MCF 10A (cell line): Measurements from ENCODE around the gene ZFC3H1. TPM values are rescaled to one million over a fixed set of nuclear protein-coding genes. Genes with fewer than 3 reads are reported as not detected.

Source experiments
- BruUV-seq: library from RNA; stranded (reverse); fragments of 400-500 nt; replicated peaks from 2 replicates; lab custom pipeline; 2021; lab: Mats Ljungman, UMichigan
- CTCF ChIA-PET: fragments of 300-600 bp; sonication (Branson Sonifier 250); formaldehyde crosslinking; extraction: SDS; loops from one replicate; lab custom pipeline; 2021; ENCODE audit warnings: antibody characterized with exemption, inconsistent platforms; lab: Yijun Ruan, JAX
- POLR2A ChIA-PET: fragments of 300-600, 350-650 bp; sonication (Branson Sonifier 250); formaldehyde crosslinking; extraction: SDS; loops from one replicate; lab custom pipeline; 2020; ENCODE audit warnings: antibody characterized with exemption, inconsistent platforms; lab: Yijun Ruan, JAX
- DNase-seq: peaks from one replicate; pipeline ENCODE4 v3.0.0-alpha.2; 2018; ENCODE audit not compliant: unreplicated experiment
- H3K27ac Mint-ChIP-seq: one replicate; pipeline ENCODE4 v1.8.0; 2022; ENCODE audit warnings: mild to moderate bottlenecking, low read depth, mixed read lengths; ENCODE audit not compliant: unreplicated experiment
- H3K27me3 Mint-ChIP-seq: one replicate; pipeline ENCODE4 v1.8.0; 2022; ENCODE audit warnings: mixed read lengths; ENCODE audit not compliant: insufficient read depth, unreplicated experiment
- H3K36me3 Mint-ChIP-seq: one replicate; pipeline ENCODE4 v1.8.0; 2022; ENCODE audit warnings: mild to moderate bottlenecking, moderate library complexity, mixed read lengths; ENCODE audit not compliant: insufficient read depth, unreplicated experiment
- H3K4me1 Mint-ChIP-seq: one replicate; pipeline ENCODE4 v1.8.0; 2022; ENCODE audit warnings: mixed read lengths; ENCODE audit not compliant: insufficient read depth, unreplicated experiment
- H3K4me3 Mint-ChIP-seq: one replicate; pipeline ENCODE4 v1.8.0; 2022; ENCODE audit warnings: mild to moderate bottlenecking, moderate library complexity, mixed read lengths; ENCODE audit not compliant: unreplicated experiment
- H3K9me3 Mint-ChIP-seq: one replicate; pipeline ENCODE4 v1.8.0; 2022; ENCODE audit warnings: mixed read lengths; ENCODE audit not compliant: unreplicated experiment
- intact Hi-C: fragments of 100-400 bp; cut with micrococcal nuclease; formaldehyde crosslinking; loops from 2 replicates; pipeline ENCODE4 v1.14.1; 2022
- total RNA-seq: library from RNA; stranded (reverse); gene quantifications from 2 replicates; pipeline ENCODE4 v1.2.3, GENCODE V29; 2022
- TF ChIP-seq, protein P1 (sequence below): fragments of 200-600 bp; IDR thresholded peaks from one replicate; pipeline ENCODE4 v1.8.0; 2022; ENCODE audit warnings: antibody characterized with exemption, mild to moderate bottlenecking; ENCODE audit not compliant: unreplicated experiment

The ZFC3H1 gene
- total RNA-seq, 1 experiment from 2014 or later, result 55.3 TPM

DNA sequence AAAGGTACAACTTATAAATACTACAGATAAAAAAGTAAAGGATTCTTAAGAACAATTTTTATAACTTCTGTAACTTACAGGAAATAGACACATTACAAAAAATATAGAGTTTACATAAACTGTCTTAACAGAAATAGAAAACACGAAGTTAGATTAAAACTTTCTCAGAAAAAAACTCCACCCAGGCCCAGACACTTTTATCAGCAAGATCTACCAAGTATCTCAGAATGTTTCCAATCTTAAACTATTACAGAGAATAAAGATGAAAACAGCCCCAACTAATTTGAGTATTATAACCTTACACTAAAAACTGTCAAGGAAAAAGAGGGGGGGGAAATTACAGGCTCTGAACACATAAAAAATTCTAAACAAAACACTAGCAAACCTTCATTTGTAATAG is 8.2 kb downstream of the ZFC3H1 start:
- POLR2A ChIA-PET, result interaction anchor here (3.3 kb wide), 1 partner anchor 9 kb away, joined by 19 read pairs; the partner anchor contains the start of genes THAP2 and ZFC3H1
- Mint-ChIP-seq H3K27me3 (no peaks in the 10 kb centered on the region), H3K4me3 (no peak overlapping the region)

GRCh38 chr12:71654200-71654599 is 9.4 kb downstream of the ZFC3H1 start:
- Mint-ChIP-seq H3K4me1 (peaks cover 18% of the 10 kb centered on the region), H3K36me3 (peaks cover 38% of the 10 kb centered on the region), H3K27ac (no peak overlapping the region), H3K9me3 (no peaks in the 10 kb centered on the region), H3K27me3 (no peaks in the 10 kb centered on the region), H3K4me3 (no peak overlapping the region)
- no peak for DNase-seq
- BruUV-seq, result no TSS peak
- POLR2A ChIA-PET, result interaction anchor here (0.6 to 3.3 kb wide), 4 partner anchors 10 to 127 kb away, joined by 3 to 19 read pairs (median 4); partner anchors contain the start of genes THAP2 and ZFC3H1
- intact Hi-C loops, result no loop called here
- TF ChIP-seq, protein P1, sequence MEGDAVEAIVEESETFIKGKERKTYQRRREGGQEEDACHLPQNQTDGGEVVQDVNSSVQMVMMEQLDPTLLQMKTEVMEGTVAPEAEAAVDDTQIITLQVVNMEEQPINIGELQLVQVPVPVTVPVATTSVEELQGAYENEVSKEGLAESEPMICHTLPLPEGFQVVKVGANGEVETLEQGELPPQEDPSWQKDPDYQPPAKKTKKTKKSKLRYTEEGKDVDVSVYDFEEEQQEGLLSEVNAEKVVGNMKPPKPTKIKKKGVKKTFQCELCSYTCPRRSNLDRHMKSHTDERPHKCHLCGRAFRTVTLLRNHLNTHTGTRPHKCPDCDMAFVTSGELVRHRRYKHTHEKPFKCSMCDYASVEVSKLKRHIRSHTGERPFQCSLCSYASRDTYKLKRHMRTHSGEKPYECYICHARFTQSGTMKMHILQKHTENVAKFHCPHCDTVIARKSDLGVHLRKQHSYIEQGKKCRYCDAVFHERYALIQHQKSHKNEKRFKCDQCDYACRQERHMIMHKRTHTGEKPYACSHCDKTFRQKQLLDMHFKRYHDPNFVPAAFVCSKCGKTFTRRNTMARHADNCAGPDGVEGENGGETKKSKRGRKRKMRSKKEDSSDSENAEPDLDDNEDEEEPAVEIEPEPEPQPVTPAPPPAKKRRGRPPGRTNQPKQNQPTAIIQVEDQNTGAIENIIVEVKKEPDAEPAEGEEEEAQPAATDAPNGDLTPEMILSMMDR, result no peak
- CTCF ChIA-PET, result interaction anchor here (1.0 to 1.2 kb wide), 2 partner anchors 14 to 93 kb away, joined by 3 to 4 read pairs; no protein-coding TSS in a partner anchor

More for the DNA sequence above, 8.2 kb downstream of the ZFC3H1 start:
- TF ChIP-seq, protein P1, result no peak
- no TSS peak for BruUV-seq
- CTCF ChIA-PET, result interaction anchor here (1.6 kb wide), 1 partner anchor 19 kb away, joined by 4 read pairs; no protein-coding TSS in a partner anchor
- intact Hi-C loops, result no loop called here
- H3K9me3 Mint-ChIP-seq, result no peaks in the 10 kb centered on the region
- peaks cover 37% of the 10 kb centered on the region for H3K36me3 Mint-ChIP-seq
- peaks cover 22% of the 10 kb centered on the region for H3K4me1 Mint-ChIP-seq
- no peak overlapping the region for H3K27ac Mint-ChIP-seq
- DNase-seq, result no peak

- CTCF ChIA-PET, result interaction anchor here (0.8 to 1.2 kb wide), 3 partner anchors 13 to 94 kb away, joined by 3 to 5 read pairs (median 3); no protein-coding TSS in a partner anchor
- H3K27me3 Mint-ChIP-seq, result no peaks in the 10 kb centered on the region
- TF ChIP-seq, protein P1, result no peak
- intact Hi-C loops, result no loop called here
- no peaks in the 10 kb centered on the region for H3K9me3 Mint-ChIP-seq
- DNase-seq, result no peak
- POLR2A ChIA-PET, result interaction anchor here (1.3 to 3.3 kb wide), 2 partner anchors 11 to 33 kb away, joined by 3 to 19 read pairs; partner anchors contain the start of genes THAP2, TMEM19 and ZFC3H1
- peaks cover 35% of the 10 kb centered on the region for H3K36me3 Mint-ChIP-seq
- peaks cover 12% of the 10 kb centered on the region for H3K4me1 Mint-ChIP-seq
- H3K27ac Mint-ChIP-seq, result no peak overlapping the region
- BruUV-seq, result no TSS peak
- no peak overlapping the region for H3K4me3 Mint-ChIP-seq
These were observed 10.5 kb downstream of the ZFC3H1 start for GRCh38 chr12:71653137-71653536.

- Mint-ChIP-seq H3K9me3 (no peaks in the 10 kb centered on the region), H3K4me3 (no peak overlapping the region), H3K27me3 (no peaks in the 10 kb centered on the region), H3K36me3 (peaks cover 30% of the 10 kb centered on the region), H3K27ac (no peak overlapping the region), H3K4me1 (peaks cover 12% of the 10 kb centered on the region)
- TF ChIP-seq, protein P1, result no peak
- intact Hi-C loops, result no loop called here
- ChIA-PET CTCF (interaction anchor here (0.8 to 1.2 kb wide), 2 partner anchors 72 to 95 kb away, joined by 3 to 5 read pairs; no protein-coding TSS in a partner anchor), POLR2A (interaction anchor here (1.3 kb wide), 1 partner anchor 33 kb away, joined by 3 read pairs; the partner anchor contains the start of gene TMEM19)
- BruUV-seq, result TSS peak; percentile 5
- DNase-seq, result no peak
These were observed 11.0 kb downstream of the ZFC3H1 start for GRCh38 chr12:71652656-71653055.
